GM18861 (cell line): ENCODE results near the gene TOP2B.

Source experiments
- ATAC-seq: cut with Tn5 transposase; IDR thresholded peaks from one replicate; pipeline ENCODE4 v1.9.1; 2021; ENCODE audit not compliant: unreplicated experiment

The TOP2B gene

DNA sequence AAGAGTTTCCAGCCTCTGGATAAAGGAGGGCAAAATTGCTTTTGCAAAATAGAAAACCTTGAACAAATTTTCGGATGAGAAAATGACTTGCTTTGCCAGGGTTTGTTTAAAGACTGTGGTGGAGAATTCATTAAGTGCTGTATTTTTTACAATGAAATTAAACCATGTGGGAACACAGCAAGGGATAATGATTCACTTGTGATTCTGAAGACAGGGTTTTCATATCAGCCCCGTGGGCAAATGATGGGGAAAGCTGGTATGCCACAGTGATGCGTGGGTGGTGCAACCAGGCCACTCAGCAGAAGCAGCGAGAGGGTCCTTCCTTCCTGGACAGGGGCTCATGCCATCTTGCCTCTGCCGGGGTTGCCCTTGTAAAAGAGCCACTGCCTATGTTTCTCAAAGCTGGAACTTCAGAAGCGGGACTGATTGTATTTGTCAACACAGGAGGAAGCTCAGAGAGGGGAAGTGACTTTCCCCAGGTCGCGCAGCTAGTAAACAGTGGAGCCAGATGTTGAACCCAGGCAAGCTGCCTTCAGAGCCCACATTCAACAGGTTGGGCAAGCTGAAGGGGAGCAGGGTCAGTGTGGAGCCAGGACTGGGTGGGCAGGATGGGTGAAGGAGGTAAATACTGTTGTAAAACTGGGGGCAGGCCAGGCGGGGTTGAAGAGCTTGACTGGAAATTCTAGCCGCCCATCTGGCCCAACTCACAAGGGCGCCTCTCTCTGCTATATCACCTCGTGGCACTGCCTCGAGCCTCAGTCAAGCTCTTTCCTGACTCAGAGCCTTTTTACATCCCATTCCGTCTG is 79.1 kb downstream of the TOP2B start:
- ATAC-seq = no peak

DNA sequence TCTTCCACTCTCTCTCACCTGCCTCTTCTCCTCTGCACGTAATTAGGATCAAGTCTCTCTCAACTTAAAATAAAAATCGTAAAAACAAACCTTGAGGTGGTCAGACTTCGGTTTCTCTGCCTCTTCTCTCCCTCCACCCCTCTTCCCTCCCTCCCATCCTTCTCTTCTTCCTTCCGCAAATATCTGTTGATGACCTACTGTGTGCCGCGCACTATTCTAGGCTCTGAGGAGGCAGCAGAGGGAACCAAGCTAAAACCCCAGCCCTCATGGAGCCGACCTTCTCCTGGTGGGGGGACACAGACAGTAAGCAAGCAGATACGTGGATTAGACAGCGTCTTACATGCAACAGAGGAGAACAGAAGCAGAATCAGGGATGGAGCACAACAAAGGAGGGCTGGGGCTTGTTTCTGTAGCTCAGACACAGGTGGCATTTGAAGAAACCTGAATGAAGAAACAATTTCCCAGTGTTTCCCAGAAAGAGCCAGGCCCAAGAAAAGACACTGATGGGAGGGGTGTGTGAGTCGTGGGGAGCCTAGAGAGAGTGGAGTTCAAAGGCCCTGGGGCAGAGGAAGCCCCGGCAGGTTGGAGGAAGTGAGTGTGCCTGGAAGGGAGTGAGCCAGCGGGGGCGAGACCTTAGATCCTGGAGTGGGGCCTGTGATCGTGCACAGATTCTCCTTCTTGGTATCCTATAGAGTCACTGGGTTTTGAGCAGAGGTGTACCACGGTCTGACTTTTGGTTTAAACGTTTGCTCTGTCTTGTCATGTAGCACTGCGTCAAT is 80.5 kb downstream of the TOP2B start:
- no peak for ATAC-seq

DNA sequence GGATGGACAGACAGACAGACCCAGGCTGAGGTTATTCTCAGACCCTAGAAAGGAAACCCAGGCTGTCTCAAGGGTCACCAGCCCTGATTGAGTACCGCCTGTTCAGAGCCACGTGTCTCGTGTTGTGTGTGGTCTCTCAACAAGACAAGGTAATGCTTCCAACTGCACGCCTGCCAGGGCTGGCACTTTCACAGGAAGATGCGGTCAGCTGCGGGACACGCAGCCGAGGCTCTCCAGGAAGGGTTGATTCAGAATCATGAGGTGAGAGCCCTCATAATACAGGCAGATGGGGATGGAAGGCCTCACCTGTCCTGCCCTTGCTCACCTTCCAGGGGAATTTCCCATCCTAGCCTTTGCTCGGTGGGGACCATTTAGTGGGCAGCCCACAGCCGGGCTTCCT is 81.4 kb downstream of the TOP2B start:
- no peak for ATAC-seq

DNA sequence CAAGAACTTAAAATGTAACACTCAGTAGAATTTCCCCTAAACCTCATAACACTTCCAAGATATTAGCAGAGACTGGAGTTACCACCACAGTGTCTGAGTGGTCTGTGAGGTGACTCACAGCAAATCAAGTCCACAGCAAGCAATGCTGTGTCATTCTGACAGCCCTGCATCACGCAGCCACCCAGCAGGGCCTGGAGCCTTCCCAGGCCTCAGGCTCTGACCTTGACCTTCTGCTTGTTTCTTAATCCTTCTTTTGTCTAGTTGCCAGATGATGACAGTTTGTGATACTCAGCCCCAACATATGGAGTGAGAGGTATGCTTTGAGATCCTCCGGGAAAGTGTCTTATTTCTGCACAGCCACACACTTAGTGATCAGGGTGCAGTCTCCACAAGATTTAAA is 82.5 kb downstream of the TOP2B start:
- no peak for ATAC-seq

DNA sequence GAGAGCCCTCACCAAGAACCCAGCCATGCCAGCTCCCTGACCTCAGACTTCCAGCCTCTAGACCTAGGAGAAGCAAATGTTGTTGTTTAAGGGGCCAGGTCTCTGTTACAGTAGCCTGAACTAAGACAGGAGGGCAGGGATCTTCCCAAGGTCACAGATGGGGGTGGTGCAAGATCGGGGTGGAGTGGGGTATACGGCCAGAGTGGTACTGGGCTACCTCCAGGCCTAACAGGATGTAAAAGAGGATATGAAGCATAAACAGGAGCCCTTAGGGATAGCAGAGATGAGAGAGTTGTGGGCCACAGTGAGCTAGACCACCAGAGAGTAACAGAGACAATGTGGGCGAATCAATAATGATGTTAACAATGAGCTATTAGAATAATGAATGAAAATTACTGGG is 82.9 kb downstream of the TOP2B start:
- no peak for ATAC-seq

- ATAC-seq = no peak
Observed at GRCh38 chr3:25581335-25581734, 83.4 kb downstream of the TOP2B start.

GRCh38 chr3:25580534-25580933 is 84.2 kb downstream of the TOP2B start:
- ATAC-seq = no peak

DNA sequence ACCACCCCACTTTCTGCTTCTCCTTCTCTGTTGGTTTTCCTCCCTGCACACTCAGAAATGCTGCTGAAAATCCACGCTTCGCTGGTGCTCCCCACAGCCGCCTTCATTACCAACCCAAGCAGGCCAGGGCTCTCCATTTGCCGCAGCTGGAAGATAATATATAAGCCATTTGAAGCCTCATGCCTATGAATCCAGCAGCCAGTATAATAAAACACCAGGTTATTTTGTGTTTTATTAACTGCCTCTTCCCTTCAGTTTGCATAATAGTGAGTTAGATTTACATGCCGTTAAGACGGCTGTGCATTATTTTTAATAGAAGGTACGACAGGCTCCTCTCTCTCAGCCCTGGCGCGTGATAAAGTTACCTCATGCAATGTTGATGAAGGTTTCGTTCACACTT is 86.6 kb downstream of the TOP2B start:
- no peak for ATAC-seq

GRCh38 chr3:25576831-25577454 is 87.8 kb downstream of the TOP2B start:
- no peak for ATAC-seq

GRCh38 chr3:25576146-25576545 is 88.6 kb downstream of the TOP2B start:
- no peak for ATAC-seq

- no peak for ATAC-seq
Observed at GRCh38 chr3:25575001-25575400, 89.7 kb downstream of the TOP2B start.

- ATAC-seq = no peak
Observed at GRCh38 chr3:25574172-25574765, 90.4 kb downstream of the TOP2B start.

DNA sequence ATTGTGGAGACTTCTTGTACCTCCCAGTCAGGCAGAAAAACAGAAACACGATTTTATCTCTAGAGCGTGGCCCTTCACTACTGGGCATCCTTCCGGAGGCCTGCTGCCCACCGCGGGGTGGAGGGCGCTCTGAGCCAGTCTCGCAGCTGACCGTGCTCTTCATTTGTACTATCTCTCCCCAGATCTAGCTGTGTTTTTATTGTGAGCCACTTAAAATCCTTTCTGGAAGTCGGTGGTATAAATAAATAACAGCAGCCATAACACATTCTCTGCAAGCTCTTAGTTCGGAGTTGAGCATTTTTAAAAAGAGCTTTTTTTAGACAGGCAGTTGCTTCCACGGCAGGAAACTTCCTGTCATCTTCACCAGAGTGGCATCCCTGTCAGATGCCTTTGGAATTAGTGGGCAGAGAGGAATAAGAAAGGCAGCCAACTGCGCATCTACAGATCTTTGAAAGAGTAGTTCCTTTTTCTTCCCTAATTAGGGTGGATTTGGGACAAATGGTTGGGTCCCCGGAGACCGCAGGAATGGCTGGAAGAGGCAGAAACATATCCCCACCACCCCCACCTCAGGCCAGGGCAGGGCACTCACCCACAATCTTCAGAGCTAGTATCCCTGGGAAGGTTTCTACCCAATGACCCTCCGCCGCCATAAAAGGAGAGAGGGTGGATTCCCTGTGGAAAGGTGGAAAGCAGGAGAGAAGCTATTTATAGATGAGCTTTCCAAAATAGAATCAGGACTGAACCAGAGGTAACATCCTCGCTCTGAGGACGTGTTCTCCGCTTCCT is 91.1 kb downstream of the TOP2B start:
- ATAC-seq = no peak

- ATAC-seq = no peak
Observed at GRCh38 chr3:25572919-25573385, 91.8 kb downstream of the TOP2B start.

DNA sequence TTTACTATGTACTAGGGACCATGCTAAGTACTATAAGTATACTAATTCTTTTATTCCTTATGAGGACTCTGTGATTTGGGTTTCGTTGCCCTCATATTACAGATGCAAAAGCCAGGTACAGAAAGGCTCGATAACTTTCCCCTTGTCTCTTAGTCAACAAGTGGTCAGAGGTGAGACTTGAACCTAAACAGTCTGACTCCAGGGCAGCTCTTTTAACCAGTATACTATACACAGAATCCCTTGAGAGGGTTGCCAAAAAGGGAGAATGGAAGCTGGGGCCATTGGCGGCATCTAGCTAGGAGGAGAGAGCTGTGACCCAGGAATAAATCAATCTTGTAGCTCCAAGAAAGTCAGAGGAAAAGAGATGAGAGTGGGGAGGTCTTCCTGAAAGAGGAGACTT is 92.4 kb downstream of the TOP2B start:
- ATAC-seq = no peak

- ATAC-seq = no peak
Observed at GRCh38 chr3:25571285-25571684, 93.4 kb downstream of the TOP2B start.

GRCh38 chr3:25568525-25569078 is 96.1 kb downstream of the TOP2B start:
- no peak for ATAC-seq

GRCh38 chr3:25567806-25568524 is 96.7 kb downstream of the TOP2B start:
- no peak for ATAC-seq

- ATAC-seq = no peak
Observed at GRCh38 chr3:25567388-25567787, 97.3 kb downstream of the TOP2B start.
